SK-N-MC (cell line): ENCODE measurements around the gene PSMD13.

Experiments
- EZH2 ChIP-seq: fragments of 200-600 bp; sonication (generic); IDR thresholded peaks from one replicate; pipeline ENCODE4 v1.6.1; 2017; ENCODE audit warnings: antibody characterized with exemption
- FOXP2 ChIP-seq: optimal IDR thresholded peaks from 2 replicates; pipeline ENCODE3; 2011; ENCODE audit warnings: mild to moderate bottlenecking, moderate library complexity; ENCODE audit not compliant: insufficient read depth; ENCODE audit errors: extremely low read length, control extremely low read depth
- POLR2AphosphoS5 ChIP-seq: IDR thresholded peaks from 2 replicates; pipeline ENCODE4 v1.6.1; 2012; ENCODE audit warnings: mild to moderate bottlenecking, low read depth, low read length, borderline replicate concordance

GRCh38 chr11:206526-207207 is 30.1 kb upstream of the PSMD13 start:
- no peak for TF ChIP-seq POLR2AphosphoS5
- TF ChIP-seq EZH2, result no peak
- no peak for TF ChIP-seq FOXP2
